ENCODE measurements around the gene NLGN1. TPM values are rescaled to one million over a fixed set of nuclear protein-coding genes. Genes with fewer than 3 reads are reported as not detected.
A peak's percentile ranks its signal among the peaks of the same experiment; 100 is the strongest.

Gene NLGN1
- total and polyA plus RNA-seq, 2 of the 13 experiments (the other 11 are each of a cell fraction or from before 2014, with no cell fraction given): not detected

DNA sequence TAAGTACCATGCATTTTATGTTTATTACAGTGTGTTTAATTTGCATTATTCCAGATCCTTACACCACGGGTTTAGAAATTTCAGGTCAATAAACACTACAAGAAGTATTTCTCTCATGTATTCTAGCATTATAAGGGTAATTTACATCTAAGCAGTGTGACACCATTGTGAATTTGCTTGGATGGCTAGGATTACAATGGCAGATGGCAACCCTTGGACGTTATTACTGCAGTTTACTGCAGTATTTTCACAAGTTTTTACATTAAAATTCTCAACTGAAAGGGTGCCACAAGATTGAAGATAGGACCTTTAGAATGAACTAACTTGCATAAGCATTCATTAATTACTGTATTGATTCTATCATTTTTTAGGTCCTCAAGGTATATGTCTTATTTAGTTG lies 538.8 kb downstream of the NLGN1 start:
- Histone ChIP-seq H3K36me3 (replicated peaks in 1 of 2; ENCODE audit: control insufficient read depth in 1 of 2, insufficient read depth in 2 of 2, low read length in 2 of 2) (no peaks in the 10 kb centered on the region), H2AFZ (ENCODE audit: low read length) (no peak overlapping the region), H3K9ac (ENCODE audit: insufficient read depth, low read depth, low read length) (no peak overlapping the region), H3K27ac (ENCODE audit: extremely low read length, insufficient read depth, low read length) (no peak overlapping the region), H3K27me3 (ENCODE audit: control insufficient read depth in 1 of 2, insufficient read depth in 2 of 2, low read length in 2 of 2) (no peaks in the 10 kb centered on the region), H3K4me3 (replicated peaks in 1 of 3; ENCODE audit: insufficient read depth in 1 of 3, low read depth in 2 of 3, low read length in 3 of 3) (no peak overlapping the region), H4K20me1 (ENCODE audit: insufficient read depth, low read length) (no peaks in the 10 kb centered on the region), H3K79me2 (ENCODE audit: insufficient read depth, low read length) (no peaks in the 10 kb centered on the region), H3K4me1 (ENCODE audit: insufficient read depth, low read length) (0 out of 2 replicates have a peak, but pooled peaks cover 5% of the 10 kb centered on the region), H3K9me3 (ENCODE audit: low read length) (no peaks in the 10 kb centered on the region), H3K4me2 (ENCODE audit: low read depth, low read length) (no peak overlapping the region)
- 2% methylated on average over 2 of the region's 2 CpGs for WGBS (ENCODE audit: low lambda C conversion rate)
- ChIA-PET POLR2A (no interaction called here), CTCF (ENCODE audit: low intra/inter-chr PET ratio, low total read pairs) (no interaction called here)
- intact Hi-C loops (cut with micrococcal nuclease; ENCODE audit: unreplicated experiment) (no loop called here), in situ Hi-C loops (cut with HindIII; ENCODE audit: extremely low pct_ligation_motif_present, low pct_unique_long_range_greater_than_20kb) (no loop called here)
- ATAC-seq (no peak), DNase-seq (ENCODE audit: low spot score) (no peak), FAIRE-seq (no peak)
- no peak for TF ChIP-seq TMF1 (CRISPR knock-in tag; IDR thresholded peaks at IDR 0.05; ENCODE audit: low read depth)
- TF ChIP-seq HDAC1 (CRISPR knock-in tag; IDR thresholded peaks at IDR 0.05): no peak
- no peak for TF ChIP-seq TOE1 (CRISPR knock-in tag; IDR thresholded peaks at IDR 0.05)
- no peak for TF ChIP-seq REXO4 (CRISPR knock-in tag; IDR thresholded peaks at IDR 0.05; ENCODE audit: borderline replicate concordance)
- no TSS peak for BruUV-seq (replicated peaks)

DNA sequence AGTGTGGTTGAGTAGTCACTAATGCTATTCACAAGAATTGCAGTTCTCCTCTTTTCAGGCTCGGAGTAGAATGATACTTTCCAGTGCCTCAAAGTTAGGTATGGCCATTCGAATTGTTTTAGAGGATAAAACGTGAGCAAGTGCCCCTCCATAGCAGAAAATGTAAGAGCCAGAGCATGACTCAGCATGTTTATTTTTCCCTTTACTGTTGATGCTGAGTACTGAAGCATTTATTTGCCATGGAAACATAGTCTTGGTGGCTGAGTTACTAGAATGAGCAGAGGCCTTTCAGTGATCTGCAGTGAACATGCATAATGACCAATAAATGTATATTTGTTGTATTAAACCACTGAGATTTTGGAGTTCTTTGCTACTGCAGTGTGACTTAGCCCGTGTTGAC lies 540.6 kb downstream of the NLGN1 start:
- ChIA-PET POLR2A (no interaction called here), CTCF (ENCODE audit: low intra/inter-chr PET ratio, low total read pairs) (no interaction called here)
- BruUV-seq (replicated peaks): no TSS peak
- Histone ChIP-seq H3K4me1 (ENCODE audit: insufficient read depth, low read length) (0 out of 2 replicates have a peak, but pooled peaks cover 5% of the 10 kb centered on the region), H3K4me2 (ENCODE audit: low read depth, low read length) (no peak overlapping the region), H3K36me3 (replicated peaks in 1 of 2; ENCODE audit: control insufficient read depth in 1 of 2, insufficient read depth in 2 of 2, low read length in 2 of 2) (no peaks in the 10 kb centered on the region), H3K4me3 (replicated peaks in 1 of 3; ENCODE audit: insufficient read depth in 1 of 3, low read depth in 2 of 3, low read length in 3 of 3) (no peak overlapping the region), H3K79me2 (ENCODE audit: insufficient read depth, low read length) (no peaks in the 10 kb centered on the region), H4K20me1 (ENCODE audit: insufficient read depth, low read length) (no peaks in the 10 kb centered on the region), H2AFZ (ENCODE audit: low read length) (no peak overlapping the region), H3K9me3 (ENCODE audit: low read length) (no peaks in the 10 kb centered on the region), H3K27me3 (ENCODE audit: control insufficient read depth in 1 of 2, insufficient read depth in 2 of 2, low read length in 2 of 2) (no peaks in the 10 kb centered on the region), H3K27ac (ENCODE audit: extremely low read length, insufficient read depth, low read length) (no peak overlapping the region), H3K9ac (ENCODE audit: insufficient read depth, low read depth, low read length) (no peak overlapping the region)
- ATAC-seq: no peak
- DNase-seq (ENCODE audit: low spot score): peak; percentile 3
- no peak for FAIRE-seq
- WGBS (ENCODE audit: low lambda C conversion rate): 2% methylated on average over 4 of the region's 4 CpGs
- TF ChIP-seq NFE2L2 (IDR thresholded peaks at IDR 0.05; ENCODE audit: low read length) (peak; percentile 95), MAFF (IDR thresholded peaks at IDR 0.05; ENCODE audit: low read depth, low read length) (peak; percentile 69), FOSL2 (CRISPR knock-in tag; IDR thresholded peaks at IDR 0.05) (peak; percentile 27; the same call in 1 of the 2 replicates), EP300 (IDR thresholded peaks at IDR 0.05; ENCODE audit: low read depth in 2 of 2, low read length in 2 of 2) (no peak), EP300 (CRISPR knock-in tag; IDR thresholded peaks at IDR 0.05; ENCODE audit: borderline replicate concordance) (no peak), MAFG (CRISPR knock-in tag; IDR thresholded peaks at IDR 0.05) (peak; percentile 54; the same call in 1 of the 2 replicates), NFE2 (CRISPR knock-in tag; IDR thresholded peaks at IDR 0.05) (peak; percentile 49; the same call in 1 of the 2 replicates), MAFK (conservative IDR thresholded peaks at IDR 0.05 in 1 of 2, IDR thresholded peaks at IDR 0.05 in 1 of 2; ENCODE audit: low read length in 2 of 2) (peak; percentile 80 to 86)
- TF ChIP-seq, protein P1, sequence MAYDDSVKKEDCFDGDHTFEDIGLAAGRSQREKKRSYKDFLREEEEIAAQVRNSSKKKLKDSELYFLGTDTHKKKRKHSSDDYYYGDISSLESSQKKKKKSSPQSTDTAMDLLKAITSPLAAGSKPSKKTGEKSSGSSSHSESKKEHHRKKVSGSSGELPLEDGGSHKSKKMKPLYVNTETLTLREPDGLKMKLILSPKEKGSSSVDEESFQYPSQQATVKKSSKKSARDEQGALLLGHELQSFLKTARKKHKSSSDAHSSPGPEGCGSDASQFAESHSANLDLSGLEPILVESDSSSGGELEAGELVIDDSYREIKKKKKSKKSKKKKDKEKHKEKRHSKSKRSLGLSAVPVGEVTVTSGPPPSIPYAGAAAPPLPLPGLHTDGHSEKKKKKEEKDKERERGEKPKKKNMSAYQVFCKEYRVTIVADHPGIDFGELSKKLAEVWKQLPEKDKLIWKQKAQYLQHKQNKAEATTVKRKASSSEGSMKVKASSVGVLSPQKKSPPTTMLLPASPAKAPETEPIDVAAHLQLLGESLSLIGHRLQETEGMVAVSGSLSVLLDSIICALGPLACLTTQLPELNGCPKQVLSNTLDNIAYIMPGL (CRISPR knock-in tag; IDR thresholded peaks at IDR 0.05; ENCODE audit: borderline replicate concordance in 1 of 2, low read depth in 1 of 2): no peak
- intact Hi-C loops (cut with micrococcal nuclease; ENCODE audit: unreplicated experiment): no loop called here
- in situ Hi-C loops (cut with HindIII; ENCODE audit: extremely low pct_ligation_motif_present, low pct_unique_long_range_greater_than_20kb): no loop called here
